Measurements from ENCODE around the gene WFDC12. TPM values are rescaled to one million over a fixed set of nuclear protein-coding genes. Genes with fewer than 3 reads are reported as not detected.

Gene WFDC12
- total and polyA plus RNA-seq, 8 donors = not detected

GRCh38 chr20:45117581-45117980, 6.7 kb downstream of the WFDC12 start:
- no peak overlapping the region for H3K4me3 ChIP-seq
- 46 to 48% methylated on average over 4 of the region's 4 CpGs for WGBS, 2 donors
- DNase-seq = no peak
- no peak for TF ChIP-seq CTCF (IDR thresholded peaks at IDR 0.05)
- H3K36me3 ChIP-seq = no peaks in the 10 kb centered on the region
- H3K27me3 ChIP-seq = no peaks in the 10 kb centered on the region
- no peaks in the 10 kb centered on the region for H3K9me3 ChIP-seq
- H3K4me1 ChIP-seq = no peaks in the 10 kb centered on the region
- intact Hi-C loops (cut with DNase I) = no loop called here
- ATAC-seq = no peak
- no peak for FAIRE-seq
- H3K27ac ChIP-seq = no peak overlapping the region

GRCh38 chr20:45115829-45116228, 8.4 kb downstream of the WFDC12 start:
- Histone ChIP-seq H3K27me3 (no peaks in the 10 kb centered on the region), H3K27ac (no peak overlapping the region), H3K4me1 (no peaks in the 10 kb centered on the region), H3K9me3 (no peaks in the 10 kb centered on the region), H3K4me3 (no peak overlapping the region), H3K36me3 (no peaks in the 10 kb centered on the region)
- DNase-seq = no peak
- ATAC-seq = no peak
- FAIRE-seq = no peak
- intact Hi-C loops (cut with DNase I) = no loop called here
- 70 to 72% methylated on average over 4 of the region's 4 CpGs for WGBS, 2 donors
- no peak for TF ChIP-seq CTCF (IDR thresholded peaks at IDR 0.05)

- TF ChIP-seq CTCF (IDR thresholded peaks at IDR 0.05) = no peak
- H3K9me3 ChIP-seq = no peaks in the 10 kb centered on the region
- intact Hi-C loops (cut with DNase I) = no loop called here
- no peak overlapping the region for H3K27ac ChIP-seq
- ATAC-seq = no peak
- no peaks in the 10 kb centered on the region for H3K4me1 ChIP-seq
- 58 to 67% methylated on average over 3 of the region's 3 CpGs for WGBS, 2 donors
- no peaks in the 10 kb centered on the region for H3K27me3 ChIP-seq
- no peak for DNase-seq
- H3K4me3 ChIP-seq = no peak overlapping the region
- no peak for FAIRE-seq
- no peaks in the 10 kb centered on the region for H3K36me3 ChIP-seq
Measured at GRCh38 chr20:45115386-45115774, 8.9 kb downstream of the WFDC12 start.

GRCh38 chr20:45114465-45115385, 9.5 kb downstream of the WFDC12 start, which contains the start of gene WFDC5:
TSS of gene WFDC5 (minus strand) at chr20:45115174. CDS start at chr20:45115083, 91 bp downstream.
- no peak within 1 kb of the TSS for H3K4me3 ChIP-seq
- intact Hi-C loops (cut with DNase I) = no loop called here
- ATAC-seq = no peak
- FAIRE-seq = no peak
- H3K9me3 ChIP-seq = no peaks in the 10 kb centered on the region
- DNase-seq = no peak
- WGBS, 2 donors = 52 to 53% methylated on average over 16 of the region's 16 CpGs
- H3K4me1 ChIP-seq = no peaks in the 10 kb centered on the region
- no peaks in the 10 kb centered on the region for H3K36me3 ChIP-seq
- H3K27me3 ChIP-seq = no peaks in the 10 kb centered on the region
- TF ChIP-seq CTCF (IDR thresholded peaks at IDR 0.05) = no peak
- H3K27ac ChIP-seq = no peak within 1 kb of the TSS

GRCh38 chr20:45113865-45114264, 10.4 kb downstream of the WFDC12 start:
- Histone ChIP-seq H3K4me3 (no peak overlapping the region), H3K27me3 (no peaks in the 10 kb centered on the region), H3K36me3 (no peaks in the 10 kb centered on the region), H3K4me1 (no peaks in the 10 kb centered on the region), H3K27ac (no peak overlapping the region), H3K9me3 (no peaks in the 10 kb centered on the region)
- WGBS, 2 donors = 85 to 88% methylated on average over 3 of the region's 3 CpGs
- FAIRE-seq = no peak
- intact Hi-C loops (cut with DNase I) = no loop called here
- no peak for TF ChIP-seq CTCF (IDR thresholded peaks at IDR 0.05)
- ATAC-seq = no peak
- no peak for DNase-seq

All from pancreas (tissue), 10 donors.